ENCODE measurements around the gene CGB8.

DNA sequence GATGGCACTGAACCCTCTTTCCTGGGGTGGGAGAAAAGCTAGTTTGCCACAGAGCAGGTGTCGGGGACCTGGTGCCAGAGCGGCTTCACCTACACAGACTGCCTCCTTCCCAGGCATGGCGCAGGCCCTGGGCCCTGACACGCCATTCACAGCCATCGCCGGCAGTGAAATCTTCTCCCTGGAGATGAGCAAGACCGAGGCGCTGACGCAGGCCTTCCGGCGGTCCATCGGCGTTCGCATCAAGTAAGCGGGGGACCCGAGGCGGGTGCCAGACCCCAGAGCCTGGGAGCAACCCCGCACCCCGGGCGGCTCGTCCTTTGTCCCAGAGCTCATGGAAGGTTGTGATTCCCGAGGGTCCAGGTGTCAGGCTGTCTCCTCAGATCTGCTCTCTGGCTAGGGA lies 42.0 kb downstream of the CGB8 start:
- TF ChIP-seq, protein P1, sequence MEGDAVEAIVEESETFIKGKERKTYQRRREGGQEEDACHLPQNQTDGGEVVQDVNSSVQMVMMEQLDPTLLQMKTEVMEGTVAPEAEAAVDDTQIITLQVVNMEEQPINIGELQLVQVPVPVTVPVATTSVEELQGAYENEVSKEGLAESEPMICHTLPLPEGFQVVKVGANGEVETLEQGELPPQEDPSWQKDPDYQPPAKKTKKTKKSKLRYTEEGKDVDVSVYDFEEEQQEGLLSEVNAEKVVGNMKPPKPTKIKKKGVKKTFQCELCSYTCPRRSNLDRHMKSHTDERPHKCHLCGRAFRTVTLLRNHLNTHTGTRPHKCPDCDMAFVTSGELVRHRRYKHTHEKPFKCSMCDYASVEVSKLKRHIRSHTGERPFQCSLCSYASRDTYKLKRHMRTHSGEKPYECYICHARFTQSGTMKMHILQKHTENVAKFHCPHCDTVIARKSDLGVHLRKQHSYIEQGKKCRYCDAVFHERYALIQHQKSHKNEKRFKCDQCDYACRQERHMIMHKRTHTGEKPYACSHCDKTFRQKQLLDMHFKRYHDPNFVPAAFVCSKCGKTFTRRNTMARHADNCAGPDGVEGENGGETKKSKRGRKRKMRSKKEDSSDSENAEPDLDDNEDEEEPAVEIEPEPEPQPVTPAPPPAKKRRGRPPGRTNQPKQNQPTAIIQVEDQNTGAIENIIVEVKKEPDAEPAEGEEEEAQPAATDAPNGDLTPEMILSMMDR (conservative IDR thresholded peaks at IDR 0.05 in 1 of 2, IDR thresholded peaks at IDR 0.05 in 1 of 2; ENCODE audit: low read depth in 1 of 2, low read length in 2 of 2): no peak
- no peak for TF ChIP-seq EZH2 (IDR thresholded peaks at IDR 0.05; ENCODE audit: low read length, missing control alignments)

All from fibroblast of lung (primary cell).